NCI-H2029 (cell line): ENCODE measurements around the gene TYMP.

Source experiments
- DNase-seq: peaks from one replicate; lab custom pipeline; 2025; lab: John Stamatoyannopoulos, UW

The TYMP gene, protein sequence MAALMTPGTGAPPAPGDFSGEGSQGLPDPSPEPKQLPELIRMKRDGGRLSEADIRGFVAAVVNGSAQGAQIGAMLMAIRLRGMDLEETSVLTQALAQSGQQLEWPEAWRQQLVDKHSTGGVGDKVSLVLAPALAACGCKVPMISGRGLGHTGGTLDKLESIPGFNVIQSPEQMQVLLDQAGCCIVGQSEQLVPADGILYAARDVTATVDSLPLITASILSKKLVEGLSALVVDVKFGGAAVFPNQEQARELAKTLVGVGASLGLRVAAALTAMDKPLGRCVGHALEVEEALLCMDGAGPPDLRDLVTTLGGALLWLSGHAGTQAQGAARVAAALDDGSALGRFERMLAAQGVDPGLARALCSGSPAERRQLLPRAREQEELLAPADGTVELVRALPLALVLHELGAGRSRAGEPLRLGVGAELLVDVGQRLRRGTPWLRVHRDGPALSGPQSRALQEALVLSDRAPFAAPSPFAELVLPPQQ

DNA sequence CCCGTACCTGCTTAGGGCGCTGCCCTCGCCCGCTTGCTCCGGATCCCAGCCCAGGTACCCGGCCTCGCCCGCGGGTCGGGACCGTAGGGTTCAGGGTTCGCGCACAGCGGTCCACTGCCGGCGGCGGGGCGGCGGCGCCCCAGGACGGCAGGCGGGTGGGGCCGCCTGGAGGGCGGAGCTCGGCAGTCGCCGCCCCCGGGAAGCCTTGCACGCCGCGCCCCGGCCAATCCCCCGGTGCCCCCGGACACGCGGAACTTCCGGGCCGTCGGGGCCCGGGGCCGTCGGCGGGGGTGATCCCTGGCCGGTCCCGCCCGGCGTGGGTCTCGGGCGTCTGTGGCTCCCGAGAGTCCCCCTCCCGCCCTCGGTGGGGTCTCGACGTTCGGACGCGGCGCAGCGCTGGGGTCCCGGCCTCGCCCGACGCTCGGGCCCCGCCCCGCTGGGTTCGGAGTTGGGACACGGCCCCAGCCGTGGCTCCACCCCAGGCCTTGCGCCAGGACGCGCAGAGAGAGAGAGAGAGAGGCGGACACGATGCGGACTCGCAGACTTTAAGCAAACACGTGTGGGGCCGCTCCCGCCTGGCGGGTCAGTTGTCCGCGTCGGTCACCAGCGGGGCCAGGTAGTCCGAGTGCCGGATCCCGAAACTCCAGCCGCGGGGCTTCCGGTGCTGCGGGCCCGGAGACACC lies at the start of gene TYMP:
Gene TYMP (minus strand): TSS at position 116 of the 683 bp plus-strand sequence. CDS start 303 bp downstream, outside the sequence.
- DNase-seq = no peak

DNA sequence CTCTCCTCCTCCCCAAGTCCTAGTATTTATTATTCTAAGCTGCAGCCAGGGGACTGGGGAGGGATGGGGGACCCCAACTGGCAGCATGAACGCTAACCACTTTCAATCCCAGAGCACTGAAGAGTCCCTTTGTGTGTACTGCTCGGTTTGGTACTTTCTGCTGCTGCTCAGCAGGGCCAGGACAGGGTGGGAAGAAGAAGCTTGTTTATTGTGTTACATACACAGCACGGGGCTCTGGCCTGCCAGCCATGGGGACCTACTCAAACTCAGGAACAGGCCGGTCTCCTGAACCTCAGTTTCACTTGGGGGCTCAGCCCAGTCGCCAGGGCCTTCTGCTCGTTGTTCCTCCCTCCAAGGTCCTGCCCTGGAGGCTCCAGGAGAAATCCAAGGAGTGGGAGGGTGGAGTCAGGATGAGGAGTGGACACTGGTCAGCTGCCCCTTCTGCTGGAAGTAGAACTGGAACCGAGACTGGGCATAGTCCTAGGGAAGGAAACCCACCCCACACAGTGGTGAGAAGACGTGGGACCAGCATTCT lies 49.0 kb upstream of the TYMP start:
- DNase-seq = no peak

DNA sequence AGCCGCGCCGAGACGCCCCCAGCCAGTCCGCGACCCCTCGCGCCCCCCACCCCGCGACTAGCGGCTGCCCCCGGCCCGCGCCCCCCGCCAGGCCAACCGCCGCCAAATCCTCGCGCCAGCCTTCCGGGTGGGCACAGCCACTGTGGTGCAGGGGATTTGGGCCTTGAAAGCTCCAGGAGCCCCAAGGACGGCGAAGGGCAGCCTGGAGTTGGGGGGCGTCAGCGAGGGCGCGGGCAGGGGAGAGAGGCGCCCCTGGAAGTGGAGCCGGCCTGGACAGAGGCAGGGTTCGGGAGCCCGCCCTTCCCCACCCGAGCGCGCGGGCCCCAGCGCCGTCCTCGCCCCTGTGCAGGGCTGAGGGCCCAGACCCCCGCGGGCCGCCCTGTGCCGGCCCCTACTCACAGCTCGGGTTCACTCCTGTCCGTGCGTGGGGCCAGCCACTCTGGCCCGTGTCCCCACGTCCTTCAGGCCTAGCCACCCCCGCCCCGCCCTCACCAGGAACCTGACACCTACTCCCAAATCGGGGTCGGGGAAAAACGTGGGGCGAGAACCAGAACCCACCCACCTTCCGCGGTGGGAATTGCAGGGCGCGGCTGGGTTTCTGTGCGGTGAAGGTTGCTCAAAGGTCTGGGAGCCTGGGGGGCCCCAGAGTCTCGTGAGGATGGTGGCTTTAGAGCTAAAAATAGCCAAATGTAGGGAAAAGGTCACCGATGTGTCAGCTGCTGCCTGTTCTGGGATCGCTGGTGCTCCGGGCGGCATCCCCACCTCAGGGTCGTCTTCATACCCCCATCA lies 48.4 kb upstream of the TYMP start, which contains the start of gene CPT1B:
Gene CPT1B (minus strand): TSS at position 441 of the 789 bp plus-strand sequence. CDS start 512 bp downstream, outside the sequence.
- no peak for DNase-seq

DNA sequence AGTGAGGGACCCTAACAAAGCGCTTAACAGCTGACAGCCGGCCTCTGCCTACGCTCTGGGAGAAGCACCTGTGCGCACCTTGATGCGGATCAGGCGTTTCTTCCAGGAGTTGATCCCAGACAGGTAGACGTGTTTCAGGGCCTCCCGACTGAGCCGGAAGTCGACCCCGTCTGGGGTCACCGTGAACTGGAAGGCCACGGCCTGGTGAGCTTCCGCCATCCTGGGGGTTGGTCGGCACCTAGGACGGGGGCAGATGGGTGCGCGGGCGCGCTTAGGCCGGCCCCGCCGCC lies 47.8 kb upstream of the TYMP start:
- no peak for DNase-seq

DNA sequence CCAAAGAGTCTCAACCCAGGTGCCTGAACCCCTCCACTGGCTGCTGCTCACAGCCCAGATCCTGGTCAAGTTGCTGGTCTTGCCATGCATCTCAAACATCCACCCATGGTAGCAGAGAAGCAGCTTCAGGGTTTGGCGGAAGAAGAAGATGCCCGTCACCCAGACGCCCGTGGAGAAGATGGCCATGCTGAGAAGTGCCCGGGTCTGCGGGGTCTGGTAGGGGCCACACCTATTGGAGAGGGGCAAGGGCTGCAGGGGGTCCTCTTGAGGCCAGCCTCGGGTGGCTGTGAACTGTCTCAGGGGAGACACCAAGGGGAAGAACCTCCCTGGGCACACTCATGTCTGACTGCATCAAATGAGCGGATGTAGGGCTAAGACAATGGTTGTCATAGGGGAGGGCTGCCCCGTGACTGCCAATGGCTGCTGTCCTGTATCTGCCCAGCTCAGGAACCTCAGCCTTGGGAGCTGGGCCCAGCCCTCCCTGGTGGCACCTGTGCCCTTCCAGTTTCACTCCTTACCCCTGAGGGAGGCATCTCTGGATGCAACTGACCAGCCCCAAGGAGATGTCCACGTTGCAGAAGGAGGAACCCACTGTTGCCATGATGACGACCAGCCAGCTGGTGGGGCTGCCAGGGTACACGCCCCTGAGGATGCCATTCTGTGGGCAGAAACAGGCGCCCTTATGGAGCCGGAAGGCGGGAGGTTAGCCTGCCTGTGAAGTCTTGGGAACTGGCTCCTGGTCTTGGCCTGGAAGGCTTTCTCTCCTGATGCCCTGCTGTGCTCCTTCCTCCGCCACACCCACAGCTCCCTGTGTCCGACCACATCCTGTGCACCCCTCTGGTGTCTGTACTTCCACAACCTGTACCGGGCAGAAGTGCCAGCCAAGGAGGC lies 47.2 kb upstream of the TYMP start:
- no peak for DNase-seq

DNA sequence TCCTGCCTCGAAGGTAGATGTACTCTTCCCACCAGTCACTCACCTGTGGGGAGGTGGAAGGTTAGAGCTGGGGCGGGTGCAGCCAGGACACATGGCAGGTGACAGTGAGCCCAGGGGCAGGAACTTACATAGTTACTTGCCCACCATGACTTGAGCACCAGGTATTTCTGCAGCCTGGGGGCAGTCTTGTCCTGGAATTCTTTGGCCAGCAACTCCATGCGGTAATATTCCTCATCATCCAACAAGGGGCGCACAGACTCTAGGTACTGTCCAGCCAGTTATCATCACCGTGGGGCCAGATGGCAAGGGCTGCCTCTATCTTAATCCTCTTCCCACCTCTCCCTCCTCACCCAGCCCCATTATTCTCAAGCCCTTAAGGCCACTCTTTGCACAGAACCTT lies 46.3 kb upstream of the TYMP start:
- no peak for DNase-seq

DNA sequence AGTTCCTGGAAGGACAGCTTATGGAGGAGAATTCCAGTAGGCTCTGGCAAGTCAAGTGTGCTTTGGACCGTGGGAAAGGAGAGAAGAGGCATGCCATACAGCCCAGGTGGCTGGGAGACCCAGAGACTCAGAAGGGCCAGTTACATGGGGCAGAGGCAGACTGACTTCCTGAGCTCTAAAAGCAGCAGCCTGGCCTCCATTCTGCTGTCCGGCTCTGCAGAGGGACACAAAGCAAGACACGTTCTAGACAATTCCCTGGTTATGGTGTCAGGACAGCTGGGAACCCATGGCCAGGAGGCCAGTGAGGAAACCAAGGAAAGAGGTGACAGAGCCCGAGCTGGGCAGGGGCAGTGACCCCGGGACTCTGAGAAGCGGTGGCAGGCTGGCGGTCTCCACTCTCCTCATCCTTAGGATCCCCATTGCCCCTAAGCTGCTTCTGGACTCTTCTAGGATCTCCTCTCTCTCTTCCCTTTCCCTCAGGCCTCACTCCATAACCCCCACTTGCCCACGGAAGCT lies 45.7 kb upstream of the TYMP start:
- no peak for DNase-seq

DNA sequence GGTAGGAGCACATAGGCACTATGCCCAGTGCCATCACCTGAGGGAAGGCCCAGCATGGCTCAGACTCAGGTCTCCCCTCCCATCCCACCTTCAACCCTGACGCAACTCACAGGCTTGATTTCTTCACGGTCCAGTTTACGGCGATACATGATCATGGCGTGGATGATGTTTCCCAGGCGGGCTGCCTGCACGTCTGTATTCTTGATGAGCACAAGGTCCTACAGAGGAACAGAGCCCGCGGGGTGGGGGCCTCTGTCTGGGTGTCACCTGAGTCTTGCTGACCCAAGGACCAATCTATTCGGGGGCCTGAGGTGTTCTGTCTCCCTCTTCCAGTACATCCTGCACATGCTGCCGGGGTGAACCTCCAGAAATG lies 44.6 kb upstream of the TYMP start:
- DNase-seq = no peak

DNA sequence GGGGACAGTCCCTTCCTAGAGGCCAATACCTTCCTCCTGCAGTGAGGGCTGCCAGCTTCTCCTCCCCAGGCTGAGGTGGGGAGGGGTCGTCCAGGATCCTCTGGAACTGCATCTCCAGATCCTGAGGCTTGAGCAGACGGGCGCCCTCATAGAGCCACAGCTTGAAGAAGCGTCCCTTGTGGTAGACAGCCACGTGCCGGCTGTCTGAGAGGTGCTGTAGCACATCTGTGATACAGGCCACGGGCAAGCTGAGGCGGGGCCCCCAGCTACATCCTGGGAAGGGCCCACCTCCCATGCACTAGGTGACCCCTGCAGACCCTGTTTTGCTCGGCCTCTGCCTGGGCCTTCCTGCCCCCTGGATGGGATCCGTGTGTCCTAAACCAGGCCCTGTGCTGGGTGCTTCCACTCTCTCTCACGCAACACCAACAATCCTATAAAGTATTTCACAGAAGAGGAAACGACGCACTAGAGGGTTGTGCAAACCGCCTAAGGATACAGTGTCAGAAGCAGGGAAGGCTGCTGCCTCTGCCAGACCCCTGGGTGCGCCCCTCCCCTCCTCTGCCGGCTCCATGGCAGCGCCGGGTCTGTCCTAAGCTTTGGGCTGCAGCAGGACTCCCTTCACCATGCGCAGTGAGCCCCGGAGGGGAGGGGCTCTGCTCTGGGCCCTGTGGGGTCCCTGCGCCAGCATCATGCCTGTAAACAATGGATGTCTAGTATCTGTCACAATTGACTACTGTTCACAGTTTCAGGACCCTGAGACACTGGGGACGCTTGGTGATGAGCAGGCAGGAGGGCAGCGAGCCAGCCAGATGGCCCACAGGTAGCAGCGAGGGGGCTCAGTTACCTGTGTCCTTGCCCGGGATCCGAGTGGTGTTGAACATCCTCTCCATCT lies 43.9 kb upstream of the TYMP start:
- DNase-seq = no peak

DNA sequence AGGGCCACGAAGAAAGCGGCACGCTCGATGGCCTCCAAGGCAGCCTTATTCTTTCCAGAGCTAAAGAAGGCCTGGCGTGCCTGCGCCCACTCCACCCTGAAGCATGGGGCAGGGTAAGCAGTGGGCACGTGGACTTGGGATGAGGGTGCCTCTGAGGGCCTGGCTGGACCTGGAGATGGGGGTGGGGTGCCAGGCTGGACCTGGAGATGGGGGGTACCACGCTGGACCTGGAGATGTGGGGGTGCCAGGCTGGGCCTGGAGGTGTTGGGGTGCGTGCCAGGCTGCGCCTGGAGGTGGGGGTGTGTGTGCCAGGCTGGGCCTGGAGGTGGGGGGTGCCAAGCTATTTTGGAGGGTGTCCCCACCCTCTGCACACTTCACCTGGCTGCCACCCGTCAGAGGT lies 43.2 kb upstream of the TYMP start:
- no peak for DNase-seq

DNA sequence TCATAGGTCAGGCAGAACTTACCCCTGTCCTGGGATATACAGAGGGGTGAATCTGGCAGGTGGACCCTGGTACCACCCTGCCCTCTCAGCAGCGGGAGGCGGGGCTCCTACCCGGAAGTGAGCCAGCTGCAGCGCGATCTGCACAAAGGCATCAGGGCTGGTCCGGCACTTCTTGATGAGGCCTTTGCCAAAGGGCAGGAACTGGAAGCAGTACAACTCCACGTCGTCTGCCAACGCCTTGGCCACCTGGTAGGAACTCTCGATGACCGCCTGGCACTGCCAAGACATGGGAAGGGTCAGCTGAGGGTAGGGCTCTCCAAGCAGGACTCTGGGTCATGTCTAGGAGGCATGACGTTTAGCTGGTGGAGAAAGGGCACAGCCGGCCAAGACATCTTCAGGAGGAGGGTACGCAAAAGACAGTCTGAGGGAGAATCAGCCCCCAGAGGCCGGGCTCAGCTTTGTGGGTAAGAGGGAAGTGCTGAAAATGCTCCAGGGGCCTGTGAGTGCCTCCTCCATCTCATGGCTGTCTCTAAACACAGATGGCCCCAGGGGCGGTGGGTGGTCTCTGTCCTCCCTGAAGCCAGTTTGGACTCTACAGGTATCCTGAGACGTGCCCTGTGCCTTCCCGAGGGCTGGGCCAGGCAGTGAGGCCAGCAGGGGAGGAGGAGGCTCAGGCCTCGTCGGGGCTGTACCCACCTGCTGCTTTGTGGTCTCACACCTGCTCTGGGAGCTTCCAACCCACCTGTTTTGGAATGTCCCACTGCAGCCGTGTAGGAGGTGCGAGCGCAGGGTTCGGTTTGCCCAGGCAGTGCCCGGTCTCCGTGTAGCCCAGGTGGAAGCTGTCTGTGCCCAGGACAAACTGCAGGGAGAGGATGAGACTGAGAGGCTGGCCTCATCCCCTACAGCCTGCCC lies 41.7 kb upstream of the TYMP start:
- no peak for DNase-seq

DNA sequence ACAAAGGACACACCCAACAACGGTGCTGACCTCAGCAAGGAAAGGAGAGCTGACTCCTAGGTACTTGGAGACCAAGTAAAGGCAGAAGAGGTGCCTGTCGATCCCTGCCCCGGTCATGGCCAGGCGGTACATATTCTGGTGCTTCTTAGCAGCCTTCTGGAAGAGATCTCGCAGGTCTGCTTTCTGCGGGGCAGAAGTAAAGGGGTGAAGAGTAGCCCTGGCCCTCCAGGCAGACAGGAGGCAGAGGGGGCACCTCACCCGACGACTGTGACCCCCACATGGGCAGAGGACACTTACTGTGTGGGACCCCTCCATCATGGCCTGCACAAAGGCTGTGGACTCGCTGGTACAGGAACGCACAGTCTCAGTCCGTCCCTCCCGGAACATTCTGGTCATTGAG lies 41.0 kb upstream of the TYMP start:
- no peak for DNase-seq

DNA sequence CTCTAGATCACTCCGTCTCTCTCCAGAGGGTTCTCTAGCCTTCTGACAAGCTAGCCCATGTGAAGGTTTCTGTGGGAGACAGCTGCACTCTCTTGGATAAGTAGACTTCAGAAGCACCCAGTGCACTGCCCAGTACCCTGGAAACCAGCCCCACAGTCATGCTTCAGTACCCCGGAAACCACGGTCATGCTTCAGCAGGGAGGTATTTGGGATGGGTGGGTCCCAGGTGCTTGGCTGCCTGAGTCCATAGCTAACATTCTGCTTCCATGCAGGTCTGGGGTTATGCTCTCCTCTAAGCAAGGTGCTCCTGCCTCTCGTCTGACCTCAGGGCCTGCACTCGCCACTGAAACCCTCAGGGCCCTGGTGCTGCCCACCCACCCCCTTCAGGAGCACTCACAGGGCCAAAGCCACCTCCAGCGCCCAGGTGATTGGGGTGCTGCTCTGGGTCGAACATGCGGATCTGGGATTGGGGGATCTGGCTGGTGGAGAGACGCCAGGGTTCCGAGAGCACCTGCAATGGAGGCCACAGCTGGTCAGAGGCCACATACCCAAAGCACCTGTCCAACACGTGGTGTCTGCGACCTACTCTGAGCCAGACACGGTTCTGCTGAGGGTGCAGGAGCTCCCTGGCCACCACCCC lies 40.2 kb upstream of the TYMP start:
- no peak for DNase-seq

DNA sequence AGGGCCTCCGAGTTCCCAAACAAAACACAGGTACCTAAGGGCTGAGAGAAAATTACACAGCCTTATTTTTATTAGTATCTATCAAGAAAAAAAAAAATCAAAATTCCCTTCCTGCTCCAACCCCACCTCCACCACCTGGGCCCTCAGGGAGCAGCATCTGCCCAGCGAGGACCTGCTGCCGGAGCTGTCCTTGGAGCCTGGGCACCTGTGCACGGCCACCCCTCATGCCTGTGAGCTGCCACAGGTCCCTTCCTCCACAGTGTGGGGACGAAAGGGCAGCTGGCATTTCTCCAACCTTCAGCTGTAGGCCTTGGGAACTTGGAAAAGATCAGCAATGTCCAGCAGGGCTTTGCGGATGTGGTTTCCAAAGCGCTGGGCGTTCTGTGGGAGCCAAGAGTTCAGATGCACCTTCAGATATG lies 39.2 kb upstream of the TYMP start:
- DNase-seq = no peak

DNA sequence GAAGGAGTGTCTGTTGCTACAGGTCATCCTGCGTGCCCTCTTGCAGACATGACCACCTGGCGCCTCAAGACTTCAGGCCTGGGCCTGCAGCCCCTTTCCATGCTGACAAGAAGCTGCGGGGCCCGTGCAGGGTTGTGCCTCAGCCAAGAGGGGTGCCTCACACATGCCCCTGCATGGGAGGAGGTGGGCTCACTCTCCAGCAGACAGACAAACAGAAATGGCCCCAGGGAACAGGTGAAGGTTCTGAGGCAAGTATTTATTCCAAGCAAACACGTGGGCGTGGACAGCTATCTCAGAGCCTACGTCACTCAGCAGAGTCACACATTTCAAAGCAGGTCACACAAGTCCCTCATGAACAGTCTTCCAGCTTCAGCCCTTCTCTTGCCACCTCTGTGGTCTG lies 38.8 kb upstream of the TYMP start:
- no peak for DNase-seq

DNA sequence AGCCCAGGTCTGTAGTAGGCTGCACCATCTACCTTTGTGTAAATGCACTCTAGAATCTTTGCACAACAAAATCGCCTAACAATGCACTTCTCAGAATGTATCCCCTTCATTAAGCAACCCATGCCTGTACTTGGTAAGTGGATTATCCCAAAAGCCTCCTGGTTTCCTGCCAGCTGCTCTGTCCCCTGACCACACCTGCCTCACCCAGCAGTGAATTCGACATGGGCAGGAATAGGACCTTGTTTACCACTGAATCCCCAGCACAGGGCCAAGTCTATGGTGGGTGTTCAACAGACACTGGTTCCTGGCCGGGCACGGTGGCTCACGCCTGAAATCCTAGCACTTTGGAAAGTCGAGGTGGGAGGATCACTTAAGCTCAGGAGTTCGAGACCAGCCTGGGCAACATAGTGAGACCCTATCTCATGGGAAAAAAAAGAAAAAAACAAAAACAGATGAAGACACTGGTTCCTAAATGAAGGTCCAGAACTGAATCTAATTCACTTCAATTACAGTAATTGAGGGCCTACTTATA lies 38.0 kb upstream of the TYMP start:
- no peak for DNase-seq

DNA sequence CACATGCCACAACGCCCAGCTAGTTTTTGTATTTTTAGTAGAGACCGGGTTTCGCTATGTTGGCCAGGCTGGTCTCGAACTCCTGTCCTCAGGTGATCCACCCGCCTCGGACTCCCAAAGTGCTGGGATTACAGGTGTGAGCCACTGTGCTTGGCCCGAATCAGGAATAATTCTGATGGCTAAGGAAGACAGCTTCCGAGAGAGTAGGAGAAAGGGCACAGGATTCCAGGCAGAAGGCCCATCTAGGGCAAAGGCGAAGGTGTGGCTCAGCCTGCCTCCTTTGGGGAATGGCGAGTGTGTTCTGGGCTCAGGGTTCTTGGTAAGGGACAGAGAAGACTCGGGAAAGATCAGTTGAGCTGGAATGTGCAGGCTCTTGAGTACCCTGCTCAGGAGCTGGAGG lies 34.5 kb upstream of the TYMP start:
- no peak for DNase-seq

DNA sequence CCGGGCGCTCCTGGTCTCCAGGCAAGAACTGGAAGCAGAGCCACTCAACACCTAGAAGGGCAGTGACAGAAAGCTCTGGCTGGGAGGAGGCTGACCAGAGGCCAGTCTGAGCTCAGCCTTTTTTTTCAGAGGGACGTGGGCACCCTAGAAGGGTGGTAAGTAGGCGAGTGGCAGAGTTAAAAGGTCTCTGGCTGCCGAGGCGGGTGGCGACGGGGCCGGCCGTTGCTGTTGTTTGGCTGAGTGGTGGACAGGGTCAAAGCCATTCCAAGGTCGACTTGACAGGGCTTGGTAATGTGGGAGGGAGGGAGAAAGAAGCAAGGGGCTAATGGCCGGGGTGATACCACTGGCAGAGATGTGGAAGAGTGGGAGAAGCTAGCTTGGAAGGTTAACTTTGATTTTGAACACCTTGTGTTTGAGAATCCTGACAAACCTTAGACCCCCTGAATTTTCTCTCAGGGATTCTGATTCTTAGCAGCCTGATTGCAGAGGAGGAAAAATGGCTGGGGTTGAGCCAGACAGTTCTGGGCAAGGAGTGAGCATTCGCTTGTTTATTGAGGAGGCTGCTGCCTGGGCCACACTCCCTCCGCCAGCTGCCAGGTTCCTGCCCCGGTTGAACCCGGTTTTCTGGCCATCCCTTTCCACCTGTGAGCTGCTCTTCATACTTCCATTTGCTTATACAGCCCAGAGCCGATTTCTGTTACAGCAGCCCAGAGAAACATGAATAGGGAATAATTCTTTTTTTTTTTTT lies 33.8 kb upstream of the TYMP start:
- DNase-seq = no peak
